Measurements from ENCODE around the gene PHF11.
"Not testable (repeated sequence)": the region's sequence is repeated elsewhere in the genome, so short reads cannot be mapped to it uniquely, and the experiment has no call there.

Gene PHF11

GRCh38 chr13:49466292-49466838, 29.4 kb upstream of the PHF11 start:
- DNase-seq, result no peak
- H3K9me3 Mint-ChIP-seq, result peaks cover 2% of the 10 kb centered on the region
- H3K4me3 Mint-ChIP-seq, result no peak overlapping the region
- no peaks in the 10 kb centered on the region for H3K27me3 Mint-ChIP-seq
- no peaks in the 10 kb centered on the region for H3K4me1 Mint-ChIP-seq (ENCODE audit: low read depth)
- H3K36me3 Mint-ChIP-seq (ENCODE audit: low read depth), result peaks cover 93% of the 10 kb centered on the region
- no peak overlapping the region for H3K27ac Mint-ChIP-seq

GRCh38 chr13:49472186-49472585, 23.6 kb upstream of the PHF11 start:
- Mint-ChIP-seq H3K36me3 (ENCODE audit: low read depth) (peaks cover 82% of the 10 kb centered on the region), H3K9me3 (no peaks in the 10 kb centered on the region), H3K4me1 (ENCODE audit: low read depth) (peaks cover 2% of the 10 kb centered on the region), H3K27me3 (no peaks in the 10 kb centered on the region), H3K27ac (no peak overlapping the region), H3K4me3 (no peak overlapping the region)
- no peak for DNase-seq

DNA sequence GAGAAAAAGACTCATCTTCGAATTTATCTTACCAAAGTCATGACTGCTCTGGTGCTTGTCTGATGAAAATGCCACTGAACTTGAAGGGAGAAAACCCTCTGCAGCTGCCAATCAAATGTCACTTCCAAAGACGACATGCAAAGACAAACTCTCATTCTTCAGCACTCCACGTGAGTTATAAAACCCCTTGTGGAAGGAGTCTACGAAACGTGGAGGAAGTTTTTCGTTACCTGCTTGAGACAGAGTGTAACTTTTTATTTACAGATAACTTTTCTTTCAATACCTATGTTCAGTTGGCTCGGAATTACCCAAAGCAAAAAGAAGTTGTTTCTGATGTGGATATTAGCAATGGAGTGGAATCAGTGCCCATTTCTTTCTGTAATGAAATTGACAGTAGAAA, 19.2 kb upstream of the PHF11 start:
- Mint-ChIP-seq H3K4me1 (ENCODE audit: low read depth) (peaks cover 2% of the 10 kb centered on the region), H3K27me3 (no peaks in the 10 kb centered on the region), H3K9me3 (no peaks in the 10 kb centered on the region), H3K4me3 (no peak overlapping the region), H3K27ac (no peak overlapping the region), H3K36me3 (ENCODE audit: low read depth) (peaks cover 82% of the 10 kb centered on the region)
- no peak for DNase-seq

DNA sequence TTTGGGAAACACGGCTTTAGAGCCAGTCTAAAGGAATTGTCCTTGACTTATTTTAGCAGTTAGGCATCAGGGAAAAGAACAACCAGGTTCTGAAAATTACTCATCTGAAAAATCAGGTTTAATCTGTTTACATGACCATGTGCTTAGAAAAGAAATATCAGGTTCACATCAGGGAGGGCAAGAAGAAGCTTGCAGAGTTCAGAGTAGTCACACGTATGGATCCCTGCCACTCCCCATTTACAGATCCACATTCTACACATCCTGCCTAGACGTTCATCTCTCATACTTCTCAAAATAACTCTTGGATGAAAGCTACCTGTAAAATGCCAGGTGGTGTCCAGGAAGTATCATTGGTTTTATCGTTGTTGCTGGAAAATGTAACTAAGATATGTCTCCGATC, 14.0 kb upstream of the PHF11 start:
- no peaks in the 10 kb centered on the region for H3K9me3 Mint-ChIP-seq
- H3K36me3 Mint-ChIP-seq (ENCODE audit: low read depth), result peaks cover 92% of the 10 kb centered on the region
- no peak overlapping the region for H3K27ac Mint-ChIP-seq
- H3K27me3 Mint-ChIP-seq, result no peaks in the 10 kb centered on the region
- no peaks in the 10 kb centered on the region for H3K4me1 Mint-ChIP-seq (ENCODE audit: low read depth)
- no peak for DNase-seq
- H3K4me3 Mint-ChIP-seq, result no peak overlapping the region

GRCh38 chr13:49488563-49488962, 7.2 kb upstream of the PHF11 start:
- H3K4me1 Mint-ChIP-seq (ENCODE audit: low read depth), result no peaks in the 10 kb centered on the region
- H3K27me3 Mint-ChIP-seq, result no peaks in the 10 kb centered on the region
- no peak overlapping the region for H3K4me3 Mint-ChIP-seq
- H3K27ac Mint-ChIP-seq, result no peak overlapping the region
- no peak for DNase-seq
- H3K9me3 Mint-ChIP-seq, result no peaks in the 10 kb centered on the region
- peaks cover 81% of the 10 kb centered on the region for H3K36me3 Mint-ChIP-seq (ENCODE audit: low read depth)

DNA sequence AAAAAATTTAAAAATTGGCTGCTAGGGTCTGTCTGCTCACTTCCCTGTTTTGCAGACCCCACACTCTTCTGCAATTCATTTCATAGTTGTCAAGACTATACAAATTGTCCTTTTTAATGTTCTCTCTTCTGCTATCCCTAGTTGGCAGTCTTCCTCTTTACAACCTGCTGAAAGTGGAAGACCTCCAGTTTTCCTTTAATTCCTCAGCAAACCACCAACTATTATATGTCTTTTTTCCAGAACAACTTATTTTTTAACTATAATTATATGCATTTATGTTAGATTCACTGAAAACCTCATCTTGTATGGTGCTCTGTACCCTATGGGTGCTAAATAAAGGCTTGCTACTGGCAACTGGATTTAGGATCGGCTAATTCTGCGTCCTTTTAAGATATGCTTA, 1.1 kb upstream of the PHF11 start:
- Mint-ChIP-seq H3K9me3 (peaks cover 6% of the 10 kb centered on the region), H3K27ac (peak overlapping the region; percentile 99), H3K4me3 (peak overlapping the region; percentile 92), H3K36me3 (ENCODE audit: low read depth) (peaks cover 59% of the 10 kb centered on the region), H3K4me1 (ENCODE audit: low read depth) (peaks cover 42% of the 10 kb centered on the region), H3K27me3 (no peaks in the 10 kb centered on the region)
- no peak for DNase-seq

DNA sequence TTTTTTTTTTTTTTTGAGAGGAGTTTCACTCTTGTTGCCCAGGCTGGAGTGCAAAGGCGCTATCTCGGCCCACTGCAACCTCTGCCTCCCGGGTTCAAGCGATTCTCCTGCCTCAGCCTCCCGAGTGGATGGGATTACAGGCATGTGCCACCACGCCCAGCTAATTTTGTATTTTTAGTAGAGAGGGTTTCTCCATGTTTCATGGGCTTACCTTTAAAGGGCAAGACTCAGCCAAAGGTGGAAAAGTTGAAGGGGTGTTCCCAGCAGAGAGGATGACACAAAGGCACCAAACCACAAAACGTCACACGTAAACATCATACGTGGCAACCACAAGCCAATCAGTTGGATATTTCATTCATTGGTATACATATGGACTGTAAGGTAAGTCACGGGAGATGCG, 1.1 kb downstream of the PHF11 start:
- H3K9me3 Mint-ChIP-seq, H3K27me3 Mint-ChIP-seq: not testable (repeated sequence)
- Mint-ChIP-seq H3K36me3 (ENCODE audit: low read depth) (peaks cover 68% of the 10 kb centered on the region), H3K4me3 (peak overlapping the region; percentile 89), H3K27ac (peak overlapping the region; percentile 99), H3K4me1 (ENCODE audit: low read depth) (peaks cover 56% of the 10 kb centered on the region)
- DNase-seq, result peak; percentile 59

GRCh38 chr13:49497272-49497671, 1.5 kb downstream of the PHF11 start:
- Mint-ChIP-seq H3K4me3 (peak overlapping the region; percentile 89), H3K27ac (peak overlapping the region; percentile 99), H3K27me3 (no peaks in the 10 kb centered on the region), H3K9me3 (peaks cover 8% of the 10 kb centered on the region), H3K4me1 (ENCODE audit: low read depth) (peaks cover 56% of the 10 kb centered on the region), H3K36me3 (ENCODE audit: low read depth) (peaks cover 66% of the 10 kb centered on the region)
- peak; percentile 41 for DNase-seq

GRCh38 chr13:49498206-49498605, 2.5 kb downstream of the PHF11 start:
- H3K36me3 Mint-ChIP-seq (ENCODE audit: low read depth), result peaks cover 65% of the 10 kb centered on the region
- H3K27ac Mint-ChIP-seq, result peak overlapping the region; percentile 99
- H3K27me3 Mint-ChIP-seq, result no peaks in the 10 kb centered on the region
- peaks cover 8% of the 10 kb centered on the region for H3K9me3 Mint-ChIP-seq
- DNase-seq, result no peak
- H3K4me1 Mint-ChIP-seq (ENCODE audit: low read depth), result peaks cover 62% of the 10 kb centered on the region
- H3K4me3 Mint-ChIP-seq, result peak overlapping the region; percentile 89

DNA sequence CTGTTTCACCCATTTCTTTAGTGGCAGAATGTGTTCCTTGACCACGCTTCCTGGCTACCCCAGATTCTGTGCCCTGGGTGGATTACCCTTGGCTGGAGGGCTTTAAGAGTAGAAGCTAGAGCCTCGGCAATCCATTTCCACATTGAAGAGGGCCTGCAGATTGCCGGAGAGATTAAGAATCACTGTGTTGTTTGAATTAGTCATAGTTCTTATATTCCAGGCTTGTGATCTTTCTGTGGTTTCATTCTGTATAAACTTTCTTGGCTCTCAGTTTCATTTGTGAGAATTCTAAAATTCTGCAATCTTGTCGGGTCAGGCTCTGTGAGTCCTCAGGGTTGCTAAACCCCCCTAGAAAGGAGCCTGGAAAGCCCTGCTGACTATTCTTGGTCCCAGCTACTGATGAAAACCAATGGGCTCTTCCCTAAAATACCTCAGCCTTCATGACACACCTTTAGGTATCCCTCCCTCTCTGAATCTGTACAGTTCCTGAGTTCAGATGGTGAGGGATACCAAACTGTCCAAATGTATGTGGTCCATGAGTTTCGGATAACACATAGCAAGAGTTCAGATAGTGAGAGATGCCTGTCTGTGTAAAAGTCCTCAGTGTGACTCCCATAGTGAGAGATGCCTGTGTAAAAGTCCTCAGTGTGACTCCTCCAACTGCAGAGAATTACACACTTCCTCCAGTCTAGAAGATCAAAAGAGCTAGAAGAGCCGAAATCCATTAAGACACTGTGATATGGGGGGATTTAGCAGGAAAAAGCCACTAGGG, 4.3 kb downstream of the PHF11 start:
- Mint-ChIP-seq H3K27me3 (no peaks in the 10 kb centered on the region), H3K27ac (peak overlapping the region; percentile 99), H3K9me3 (peaks cover 8% of the 10 kb centered on the region), H3K4me1 (ENCODE audit: low read depth) (peaks cover 60% of the 10 kb centered on the region), H3K36me3 (ENCODE audit: low read depth) (peaks cover 75% of the 10 kb centered on the region), H3K4me3 (peak overlapping the region; percentile 40)
- DNase-seq, result no peak

DNA sequence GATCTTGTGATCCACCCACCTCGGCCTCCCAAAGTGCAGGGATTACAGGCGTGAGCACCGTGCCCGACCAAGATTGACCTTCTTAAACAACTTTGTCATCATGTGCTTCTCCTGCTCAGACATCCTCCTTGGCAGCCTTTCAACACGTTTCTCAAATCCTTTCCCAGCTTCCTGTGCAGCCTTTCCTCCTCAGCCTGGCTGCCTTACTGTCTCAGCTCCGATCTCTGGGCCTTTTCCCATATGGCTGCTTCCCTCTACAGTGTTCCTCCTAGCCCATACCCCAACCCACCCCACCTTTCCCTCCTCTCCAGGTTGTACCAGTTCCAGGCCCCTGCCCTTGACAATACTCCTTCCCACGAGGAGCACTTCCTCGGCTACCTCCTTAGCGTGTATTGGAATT, 7.2 kb downstream of the PHF11 start:
- Mint-ChIP-seq H3K27ac (peak overlapping the region; percentile 60), H3K36me3 (ENCODE audit: low read depth) (peaks cover 78% of the 10 kb centered on the region), H3K4me1 (ENCODE audit: low read depth) (peaks cover 55% of the 10 kb centered on the region), H3K9me3 (peaks cover 2% of the 10 kb centered on the region), H3K27me3 (no peaks in the 10 kb centered on the region), H3K4me3 (no peak overlapping the region)
- no peak for DNase-seq

- H3K9me3 Mint-ChIP-seq, result peaks cover 2% of the 10 kb centered on the region
- no peak for DNase-seq
- H3K4me1 Mint-ChIP-seq (ENCODE audit: low read depth), result peaks cover 45% of the 10 kb centered on the region
- no peak overlapping the region for H3K4me3 Mint-ChIP-seq
- no peaks in the 10 kb centered on the region for H3K27me3 Mint-ChIP-seq
- H3K36me3 Mint-ChIP-seq (ENCODE audit: low read depth), result peaks cover 73% of the 10 kb centered on the region
- no peak overlapping the region for H3K27ac Mint-ChIP-seq
Measured at GRCh38 chr13:49503951-49504350, 8.2 kb downstream of the PHF11 start.

GRCh38 chr13:49512578-49512977, 16.8 kb downstream of the PHF11 start:
- Mint-ChIP-seq H3K9me3 (no peaks in the 10 kb centered on the region), H3K4me1 (ENCODE audit: low read depth) (peaks cover 22% of the 10 kb centered on the region), H3K4me3 (no peak overlapping the region), H3K27me3 (no peaks in the 10 kb centered on the region), H3K27ac (peak overlapping the region; percentile 30), H3K36me3 (ENCODE audit: low read depth) (peaks cover 90% of the 10 kb centered on the region)
- DNase-seq, result no peak

GRCh38 chr13:49516467-49516866, 20.7 kb downstream of the PHF11 start:
- no peak for DNase-seq
- Mint-ChIP-seq H3K27ac (peak overlapping the region; percentile 18), H3K4me1 (ENCODE audit: low read depth) (peaks cover 6% of the 10 kb centered on the region), H3K9me3 (no peaks in the 10 kb centered on the region), H3K36me3 (ENCODE audit: low read depth) (peaks cover 89% of the 10 kb centered on the region), H3K4me3 (no peak overlapping the region), H3K27me3 (no peaks in the 10 kb centered on the region)

DNA sequence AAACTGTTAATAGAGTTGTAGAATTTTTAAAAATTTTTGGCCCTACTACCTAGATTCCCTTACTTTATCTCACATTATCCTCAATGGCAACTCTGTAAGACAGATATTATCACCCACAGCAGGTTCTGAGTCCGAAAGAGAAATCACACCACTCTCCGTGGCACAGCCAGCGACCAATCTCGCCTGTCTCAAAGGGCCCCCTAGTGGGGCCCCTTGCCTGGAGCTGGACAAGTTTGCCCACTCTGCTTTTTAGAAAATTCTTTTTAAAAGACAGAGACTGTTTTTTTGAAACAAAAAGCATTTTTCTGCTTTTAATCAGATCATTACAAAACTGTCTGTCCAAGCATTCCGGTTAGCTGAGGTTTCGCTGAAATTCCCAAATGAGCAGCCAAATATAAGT, 21.7 kb downstream of the PHF11 start:
- H3K27ac Mint-ChIP-seq, result no peak overlapping the region
- no peaks in the 10 kb centered on the region for H3K4me1 Mint-ChIP-seq (ENCODE audit: low read depth)
- peaks cover 89% of the 10 kb centered on the region for H3K36me3 Mint-ChIP-seq (ENCODE audit: low read depth)
- H3K27me3 Mint-ChIP-seq, result no peaks in the 10 kb centered on the region
- H3K4me3 Mint-ChIP-seq, result no peak overlapping the region
- no peak for DNase-seq
- H3K9me3 Mint-ChIP-seq, result no peaks in the 10 kb centered on the region
